CD4-positive, alpha-beta T cell treated with Interleukin-12 subunit alpha and Interleukin-12 subunit beta, for 1 hour (primary cell): ENCODE results near the gene GK2.

Experiments
- DNase-seq: peaks from one replicate; pipeline ENCODE4 v3.0.0-alpha.2; 2020

Gene GK2

GRCh38 chr4:79408063-79408462 is at the start of gene GK2:
Gene GK2, minus strand, starts transcription at chr4:79408228. Its CDS starts 28 bp downstream, at chr4:79408200.
- DNase-seq, result no peak

GRCh38 chr4:79455216-79455615 is 47.2 kb upstream of the GK2 start:
- no peak for DNase-seq

- DNase-seq, result no peak
Observed at GRCh38 chr4:79454656-79455055, 46.6 kb upstream of the GK2 start.

GRCh38 chr4:79450053-79450452 is 42.0 kb upstream of the GK2 start:
- DNase-seq, result no peak

- no peak for DNase-seq
Observed at GRCh38 chr4:79446145-79446544, 38.1 kb upstream of the GK2 start.

GRCh38 chr4:79445371-79445781 is 37.3 kb upstream of the GK2 start:
- no peak for DNase-seq

- DNase-seq, result no peak
Observed at GRCh38 chr4:79442422-79442821, 34.4 kb upstream of the GK2 start.

- no peak for DNase-seq
Observed at GRCh38 chr4:79439489-79439888, 31.5 kb upstream of the GK2 start.

- no peak for DNase-seq
Observed at GRCh38 chr4:79431839-79432238, 23.8 kb upstream of the GK2 start.

GRCh38 chr4:79429113-79429903 is 21.3 kb upstream of the GK2 start:
- no peak for DNase-seq

GRCh38 chr4:79426989-79427388 is 19.0 kb upstream of the GK2 start:
- no peak for DNase-seq

GRCh38 chr4:79425586-79425985 is 17.6 kb upstream of the GK2 start:
- no peak for DNase-seq

- no peak for DNase-seq
Observed at GRCh38 chr4:79421483-79421882, 13.5 kb upstream of the GK2 start.

GRCh38 chr4:79413886-79414285 is 5.9 kb upstream of the GK2 start:
- DNase-seq, result no peak

- no peak for DNase-seq
Observed at GRCh38 chr4:79413032-79413885, 5.2 kb upstream of the GK2 start.

- DNase-seq, result no peak
Observed at GRCh38 chr4:79404666-79405065, 3.4 kb downstream of the GK2 start.

GRCh38 chr4:79403356-79403755 is 4.7 kb downstream of the GK2 start:
- DNase-seq, result no peak

GRCh38 chr4:79402332-79402851 is 5.6 kb downstream of the GK2 start:
- no peak for DNase-seq

- DNase-seq, result no peak
Observed at GRCh38 chr4:79399076-79399475, 9.0 kb downstream of the GK2 start.

GRCh38 chr4:79397951-79398350 is 10.1 kb downstream of the GK2 start:
- DNase-seq, result no peak

- no peak for DNase-seq
Observed at GRCh38 chr4:79396794-79397193, 11.2 kb downstream of the GK2 start.

GRCh38 chr4:79395841-79396240 is 12.2 kb downstream of the GK2 start:
- DNase-seq, result no peak

GRCh38 chr4:79390890-79391289 is 17.1 kb downstream of the GK2 start:
- no peak for DNase-seq

- no peak for DNase-seq
Observed at GRCh38 chr4:79385641-79386040, 22.4 kb downstream of the GK2 start.
